ENCODE measurements around the gene SPATA32.

DNA sequence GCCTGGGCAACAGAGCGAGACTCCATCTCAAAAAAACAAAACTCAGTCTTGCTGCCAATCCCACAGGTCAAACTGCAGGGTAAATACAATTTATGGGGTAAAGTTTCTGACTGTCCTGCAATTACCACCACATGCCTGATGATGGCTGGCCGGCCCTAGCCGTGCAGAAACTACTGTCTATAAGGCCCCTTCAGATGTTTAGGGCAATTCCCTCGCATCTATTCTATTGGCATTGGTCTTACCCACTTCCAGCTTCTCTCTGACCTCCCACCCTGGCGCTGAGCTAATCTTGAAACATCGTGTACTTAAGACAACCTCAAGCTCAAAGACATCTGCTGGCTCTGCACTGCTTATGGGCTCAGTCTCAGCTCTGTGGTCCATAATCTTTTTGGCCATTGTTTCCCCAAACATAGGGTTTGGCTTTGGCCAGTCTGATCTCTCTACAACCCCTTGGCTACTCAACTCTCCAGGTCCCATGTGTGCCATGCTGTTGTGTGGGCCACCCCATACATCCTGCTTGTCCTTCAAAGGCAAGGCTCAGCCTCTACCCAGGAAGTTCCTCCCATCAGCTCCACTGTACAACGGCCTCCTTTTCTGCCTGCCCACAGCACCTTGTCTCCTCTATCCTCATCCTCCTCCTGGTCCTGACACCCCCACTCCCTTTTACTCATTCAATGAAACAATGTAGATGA lies 38.3 kb upstream of the SPATA32 start:
- TF ChIP-seq POLR2AphosphoS5 (IDR thresholded peaks at IDR 0.05), result no peak
- TF ChIP-seq, protein P1, sequence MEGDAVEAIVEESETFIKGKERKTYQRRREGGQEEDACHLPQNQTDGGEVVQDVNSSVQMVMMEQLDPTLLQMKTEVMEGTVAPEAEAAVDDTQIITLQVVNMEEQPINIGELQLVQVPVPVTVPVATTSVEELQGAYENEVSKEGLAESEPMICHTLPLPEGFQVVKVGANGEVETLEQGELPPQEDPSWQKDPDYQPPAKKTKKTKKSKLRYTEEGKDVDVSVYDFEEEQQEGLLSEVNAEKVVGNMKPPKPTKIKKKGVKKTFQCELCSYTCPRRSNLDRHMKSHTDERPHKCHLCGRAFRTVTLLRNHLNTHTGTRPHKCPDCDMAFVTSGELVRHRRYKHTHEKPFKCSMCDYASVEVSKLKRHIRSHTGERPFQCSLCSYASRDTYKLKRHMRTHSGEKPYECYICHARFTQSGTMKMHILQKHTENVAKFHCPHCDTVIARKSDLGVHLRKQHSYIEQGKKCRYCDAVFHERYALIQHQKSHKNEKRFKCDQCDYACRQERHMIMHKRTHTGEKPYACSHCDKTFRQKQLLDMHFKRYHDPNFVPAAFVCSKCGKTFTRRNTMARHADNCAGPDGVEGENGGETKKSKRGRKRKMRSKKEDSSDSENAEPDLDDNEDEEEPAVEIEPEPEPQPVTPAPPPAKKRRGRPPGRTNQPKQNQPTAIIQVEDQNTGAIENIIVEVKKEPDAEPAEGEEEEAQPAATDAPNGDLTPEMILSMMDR (IDR thresholded peaks at IDR 0.05), result no peak
